GM23338 (cell line): Measurements from ENCODE around the gene RPRD1A. TPM values are rescaled to one million over a fixed set of nuclear protein-coding genes. Genes with fewer than 3 reads are reported as not detected.
A peak's percentile ranks its signal among the peaks of the same experiment; 100 is the strongest.

Experiments used
- ATAC-seq: fragments of 200-7000 bp; cut with Tn5 transposase; 3 replicates; pipeline ENCODE4 v1.9.1; 2020
- DNase-seq: peaks from one replicate; pipeline ENCODE4 v3.0.0-alpha.2; 2015; ENCODE audit warnings: low spot score
- H2AFZ ChIP-seq: fragments of 200-600 bp; sonication (generic); 2 replicates; pipeline ENCODE4 v1.8.0; 2016; ENCODE audit warnings: antibody characterized with exemption, mild to moderate bottlenecking, moderate library complexity
- H3F3A ChIP-seq: fragments of 200-600 bp; sonication (generic); replicated peaks from 2 replicates; pipeline ENCODE4 v1.8.0; 2017; ENCODE audit warnings: antibody characterized with exemption, mixed run types, low read depth
- H3K27ac ChIP-seq: fragments of 200-600 bp; sonication (generic); 2 replicates; pipeline ENCODE4 v1.6.1; 2016; ENCODE audit warnings: low read depth
- H3K27me3 ChIP-seq: fragments of 200-600 bp; sonication (generic); 2 replicates; pipeline ENCODE4 v1.8.0; 2016; ENCODE audit warnings: mild to moderate bottlenecking, mixed run types, moderate library complexity; ENCODE audit not compliant: insufficient read depth
- H3K36me3 ChIP-seq: fragments of 200-600 bp; sonication (generic); 2 replicates; pipeline ENCODE4 v1.8.0; 2016; ENCODE audit warnings: mild to moderate bottlenecking; ENCODE audit not compliant: insufficient read depth
- H3K4me1 ChIP-seq: fragments of 200-600 bp; sonication (generic); 2 replicates; pipeline ENCODE4 v1.8.0; 2016; ENCODE audit warnings: mild to moderate bottlenecking, moderate library complexity; ENCODE audit not compliant: insufficient read depth
- H3K4me2 ChIP-seq: fragments of 200-600 bp; sonication (generic); 2 replicates; pipeline ENCODE4 v1.7.1; 2017; ENCODE audit warnings: mixed run types
- H3K4me3 ChIP-seq: fragments of 200-600 bp; sonication (generic); 2 replicates; pipeline ENCODE4 v1.6.1; 2016; ENCODE audit warnings: mixed run types
- H3K79me2 ChIP-seq: fragments of 200-600 bp; sonication (generic); replicated peaks from 2 replicates; pipeline ENCODE4 v1.8.0; 2017; ENCODE audit warnings: mild to moderate bottlenecking; ENCODE audit not compliant: insufficient read depth
- H3K9me2 ChIP-seq: fragments of 200-600 bp; sonication (generic); 2 replicates; pipeline ENCODE4 v1.8.0; 2017; ENCODE audit not compliant: insufficient read depth
- H4K20me1 ChIP-seq: fragments of 200-600 bp; sonication (generic); replicated peaks from 2 replicates; pipeline ENCODE4 v1.8.0; 2017; ENCODE audit warnings: mild to moderate bottlenecking; ENCODE audit not compliant: insufficient read depth
- H3K27ac Mint-ChIP-seq: 2 replicates; pipeline ENCODE4 v1.8.0; 2020; ENCODE audit warnings: inconsistent platforms, mild to moderate bottlenecking, moderate library complexity, mixed read lengths
- H3K27me3 Mint-ChIP-seq: 3 replicates; pipeline ENCODE4 v1.8.0; 2022; ENCODE audit warnings: low read depth, mild to moderate bottlenecking, moderate library complexity, mixed read lengths, inconsistent platforms; ENCODE audit not compliant: insufficient read depth, poor library complexity
- H3K36me3 Mint-ChIP-seq: 3 replicates; pipeline ENCODE4 v1.8.0; 2021; ENCODE audit warnings: low read depth, mild to moderate bottlenecking, inconsistent platforms, moderate library complexity, mixed read lengths
- H3K4me1 Mint-ChIP-seq: 3 replicates; pipeline ENCODE4 v1.8.0; 2020; ENCODE audit warnings: mild to moderate bottlenecking, inconsistent platforms, mixed read lengths
- H3K4me3 Mint-ChIP-seq: 3 replicates; pipeline ENCODE4 v1.8.0; 2021; ENCODE audit warnings: moderate library complexity, mild to moderate bottlenecking, inconsistent platforms, mixed read lengths
- H3K9me3 Mint-ChIP-seq: 3 replicates; pipeline ENCODE4 v1.8.0; 2020; ENCODE audit warnings: moderate library complexity, mild to moderate bottlenecking, inconsistent platforms, mixed read lengths
- CREB1 ChIP-seq: fragments of 250-450 bp; sonication (Bioruptor Pico); IDR thresholded peaks from 2 replicates; pipeline ENCODE4 v1.5.0; 2020; ENCODE audit warnings: low read depth, mild to moderate bottlenecking, moderate library complexity
- EZH2 ChIP-seq: fragments of 200-600 bp; sonication (generic); IDR thresholded peaks from one replicate; pipeline ENCODE4 v1.8.0; 2017; ENCODE audit warnings: antibody characterized with exemption, mild to moderate bottlenecking, low read depth; ENCODE audit not compliant: unreplicated experiment
- JUNB ChIP-seq: IDR thresholded peaks from one replicate; pipeline ENCODE4 v1.6.1; 2016; ENCODE audit warnings: antibody characterized with exemption; ENCODE audit not compliant: unreplicated experiment
- POLR2AphosphoS5 ChIP-seq: IDR thresholded peaks from 2 replicates; pipeline ENCODE4 v1.6.1; 2016; ENCODE audit warnings: antibody characterized with exemption, low read depth
- STAT1 ChIP-seq: IDR thresholded peaks from one replicate; pipeline ENCODE4 v1.6.1; 2016; ENCODE audit warnings: antibody characterized with exemption; ENCODE audit not compliant: unreplicated experiment
- ZNF331 ChIP-seq: fragments of 250-450 bp; sonication (Bioruptor Pico); IDR thresholded peaks from 2 replicates; pipeline ENCODE4 v1.5.0; 2020; ENCODE audit warnings: low read depth, mild to moderate bottlenecking, moderate library complexity
- polyA plus RNA-seq: library from polyadenylated mRNA; unstranded; fragments of >200 nt; fragmentation: Nextera tagmentation; extraction: Ambion mirVana; gene quantifications from 2 replicates; pipeline ENCODE4 v1.2.1, GENCODE V29; 2016
- total RNA-seq: library from RNA; depleted of rRNA; stranded (reverse); fragments of >200 nt; shearing (Covaris generic); gene quantifications from 2 replicates; pipeline ENCODE4 v1.2.3, GENCODE V29; 2014
- TF ChIP-seq, protein P1 (sequence below), 2 experiments: fragments of 200-600 bp in 1 of 2; sonication (generic) in 1 of 2; conservative IDR thresholded peaks; 2 replicates each; pipeline versions ENCODE4 v1.5.1 to v1.6.1; 2016 to 2017; ENCODE audit warnings: antibody characterized with exemption in 2 of 2, low read depth in 2 of 2, mild to moderate bottlenecking in 2 of 2, moderate library complexity in 1 of 2
- TF ChIP-seq, protein P2 (sequence below): IDR thresholded peaks from one replicate; pipeline ENCODE4 v1.6.1; 2018; ENCODE audit warnings: antibody characterized with exemption; ENCODE audit not compliant: unreplicated experiment
- TF ChIP-seq, protein P3 (sequence below): fragments of 250-450 bp; sonication (Bioruptor Pico); IDR thresholded peaks from 2 replicates; pipeline ENCODE4 v1.5.0; 2020; ENCODE audit warnings: mild to moderate bottlenecking, moderate library complexity
- TF ChIP-seq, protein P4 (sequence below): IDR thresholded peaks from 2 replicates; pipeline ENCODE4 v1.6.1; 2016; ENCODE audit warnings: antibody characterized with exemption

The RPRD1A gene
- total and polyA plus RNA-seq, 2 experiments from 2014 or later, result 67.9 to 157 TPM

DNA sequence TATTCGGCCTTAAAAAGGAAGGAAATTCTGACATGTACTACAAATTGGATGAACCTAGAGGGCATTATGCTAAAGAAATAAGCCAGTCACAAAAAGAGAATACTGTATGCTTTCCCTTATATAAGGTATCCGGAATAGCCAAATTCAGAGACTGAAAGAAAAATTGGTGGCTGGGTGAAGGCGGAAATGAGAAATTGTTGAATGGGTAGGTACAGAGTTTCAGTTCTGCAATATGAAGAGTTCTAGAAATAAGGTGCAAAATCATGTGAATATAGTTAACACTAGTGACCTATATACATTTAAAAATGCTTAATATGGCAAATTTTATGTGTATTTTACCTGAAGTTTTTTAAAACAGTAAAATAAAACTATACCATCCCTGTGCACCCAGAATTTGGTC lies 51.7 kb downstream of the RPRD1A start:
- Mint-ChIP-seq H3K9me3 (no peaks in the 10 kb centered on the region; the same call in 2 of the 3 replicates), H3K36me3 (no peaks in the 10 kb centered on the region; the same call in 2 of the 3 replicates), H3K27ac (0 out of 2 replicates have a peak overlapping the region, but pooled peaks have one; percentile 10), H3K4me3 (no peak overlapping the region), H3K4me1 (peaks cover 9% of the 10 kb centered on the region), H3K27me3 (no peaks in the 10 kb centered on the region)
- no peak for DNase-seq
- H3K4me2 ChIP-seq, result no peak overlapping the region
- TF ChIP-seq, protein P1, sequence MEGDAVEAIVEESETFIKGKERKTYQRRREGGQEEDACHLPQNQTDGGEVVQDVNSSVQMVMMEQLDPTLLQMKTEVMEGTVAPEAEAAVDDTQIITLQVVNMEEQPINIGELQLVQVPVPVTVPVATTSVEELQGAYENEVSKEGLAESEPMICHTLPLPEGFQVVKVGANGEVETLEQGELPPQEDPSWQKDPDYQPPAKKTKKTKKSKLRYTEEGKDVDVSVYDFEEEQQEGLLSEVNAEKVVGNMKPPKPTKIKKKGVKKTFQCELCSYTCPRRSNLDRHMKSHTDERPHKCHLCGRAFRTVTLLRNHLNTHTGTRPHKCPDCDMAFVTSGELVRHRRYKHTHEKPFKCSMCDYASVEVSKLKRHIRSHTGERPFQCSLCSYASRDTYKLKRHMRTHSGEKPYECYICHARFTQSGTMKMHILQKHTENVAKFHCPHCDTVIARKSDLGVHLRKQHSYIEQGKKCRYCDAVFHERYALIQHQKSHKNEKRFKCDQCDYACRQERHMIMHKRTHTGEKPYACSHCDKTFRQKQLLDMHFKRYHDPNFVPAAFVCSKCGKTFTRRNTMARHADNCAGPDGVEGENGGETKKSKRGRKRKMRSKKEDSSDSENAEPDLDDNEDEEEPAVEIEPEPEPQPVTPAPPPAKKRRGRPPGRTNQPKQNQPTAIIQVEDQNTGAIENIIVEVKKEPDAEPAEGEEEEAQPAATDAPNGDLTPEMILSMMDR (conservative IDR thresholded peaks at IDR 0.05; ENCODE audit: low read depth in 2 of 2), result no peak
- TF ChIP-seq, protein P2, sequence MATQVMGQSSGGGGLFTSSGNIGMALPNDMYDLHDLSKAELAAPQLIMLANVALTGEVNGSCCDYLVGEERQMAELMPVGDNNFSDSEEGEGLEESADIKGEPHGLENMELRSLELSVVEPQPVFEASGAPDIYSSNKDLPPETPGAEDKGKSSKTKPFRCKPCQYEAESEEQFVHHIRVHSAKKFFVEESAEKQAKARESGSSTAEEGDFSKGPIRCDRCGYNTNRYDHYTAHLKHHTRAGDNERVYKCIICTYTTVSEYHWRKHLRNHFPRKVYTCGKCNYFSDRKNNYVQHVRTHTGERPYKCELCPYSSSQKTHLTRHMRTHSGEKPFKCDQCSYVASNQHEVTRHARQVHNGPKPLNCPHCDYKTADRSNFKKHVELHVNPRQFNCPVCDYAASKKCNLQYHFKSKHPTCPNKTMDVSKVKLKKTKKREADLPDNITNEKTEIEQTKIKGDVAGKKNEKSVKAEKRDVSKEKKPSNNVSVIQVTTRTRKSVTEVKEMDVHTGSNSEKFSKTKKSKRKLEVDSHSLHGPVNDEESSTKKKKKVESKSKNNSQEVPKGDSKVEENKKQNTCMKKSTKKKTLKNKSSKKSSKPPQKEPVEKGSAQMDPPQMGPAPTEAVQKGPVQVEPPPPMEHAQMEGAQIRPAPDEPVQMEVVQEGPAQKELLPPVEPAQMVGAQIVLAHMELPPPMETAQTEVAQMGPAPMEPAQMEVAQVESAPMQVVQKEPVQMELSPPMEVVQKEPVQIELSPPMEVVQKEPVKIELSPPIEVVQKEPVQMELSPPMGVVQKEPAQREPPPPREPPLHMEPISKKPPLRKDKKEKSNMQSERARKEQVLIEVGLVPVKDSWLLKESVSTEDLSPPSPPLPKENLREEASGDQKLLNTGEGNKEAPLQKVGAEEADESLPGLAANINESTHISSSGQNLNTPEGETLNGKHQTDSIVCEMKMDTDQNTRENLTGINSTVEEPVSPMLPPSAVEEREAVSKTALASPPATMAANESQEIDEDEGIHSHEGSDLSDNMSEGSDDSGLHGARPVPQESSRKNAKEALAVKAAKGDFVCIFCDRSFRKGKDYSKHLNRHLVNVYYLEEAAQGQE, result no peak
- no peaks in the 10 kb centered on the region for H3K36me3 ChIP-seq
- no peaks in the 10 kb centered on the region for H3K27me3 ChIP-seq
- H4K20me1 ChIP-seq, result no peaks in the 10 kb centered on the region
- no peak overlapping the region for H3K27ac ChIP-seq
- no peak for ATAC-seq
- H3K4me3 ChIP-seq, result no peak overlapping the region
- H2AFZ ChIP-seq, result no peak overlapping the region
- no peaks in the 10 kb centered on the region for H3F3A ChIP-seq
- H3K9me2 ChIP-seq, result no peaks in the 10 kb centered on the region
- H3K4me1 ChIP-seq, result no peaks in the 10 kb centered on the region
- H3K79me2 ChIP-seq, result no peaks in the 10 kb centered on the region

DNA sequence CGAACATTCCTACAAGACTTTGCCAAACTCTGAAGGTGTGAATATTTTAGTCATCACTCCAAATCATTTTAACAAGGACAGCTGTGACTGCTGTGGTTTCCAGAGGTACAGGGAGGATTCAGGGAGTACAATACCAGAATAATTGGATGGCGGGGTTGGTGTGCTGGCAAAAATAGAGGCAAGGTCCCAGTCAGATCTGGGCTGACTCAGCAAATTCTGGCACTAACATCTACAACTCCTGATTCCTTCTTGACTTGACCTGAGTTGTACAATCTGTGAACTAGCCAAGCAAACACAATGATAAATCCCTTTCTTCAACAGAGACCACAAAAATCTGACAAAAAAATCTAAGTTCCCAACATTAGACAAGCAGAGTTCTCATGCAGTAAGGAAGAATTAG lies 54.5 kb downstream of the RPRD1A start:
- Histone ChIP-seq H3F3A (no peaks in the 10 kb centered on the region), H4K20me1 (no peaks in the 10 kb centered on the region; the same call in 1 of the 2 replicates), H3K27me3 (no peaks in the 10 kb centered on the region), H2AFZ (no peak overlapping the region), H3K4me3 (no peak overlapping the region), H3K4me2 (no peak overlapping the region), H3K9me2 (no peaks in the 10 kb centered on the region), H3K27ac (no peak overlapping the region), H3K79me2 (no peaks in the 10 kb centered on the region), H3K36me3 (no peaks in the 10 kb centered on the region), H3K4me1 (no peaks in the 10 kb centered on the region)
- H3K27me3 Mint-ChIP-seq, result no peaks in the 10 kb centered on the region
- DNase-seq, result no peak
- no peaks in the 10 kb centered on the region; the same call in 2 of the 3 replicates for H3K9me3 Mint-ChIP-seq
- no peaks in the 10 kb centered on the region for H3K36me3 Mint-ChIP-seq
- H3K4me3 Mint-ChIP-seq, result no peak overlapping the region
- H3K4me1 Mint-ChIP-seq, result peaks cover 9% of the 10 kb centered on the region; the same call in 2 of the 3 replicates
- no peak for ATAC-seq
- H3K27ac Mint-ChIP-seq, result peak overlapping the region; percentile 82
- no peak for TF ChIP-seq ZNF331 (CRISPR knock-in tag)
- TF ChIP-seq, protein P3, sequence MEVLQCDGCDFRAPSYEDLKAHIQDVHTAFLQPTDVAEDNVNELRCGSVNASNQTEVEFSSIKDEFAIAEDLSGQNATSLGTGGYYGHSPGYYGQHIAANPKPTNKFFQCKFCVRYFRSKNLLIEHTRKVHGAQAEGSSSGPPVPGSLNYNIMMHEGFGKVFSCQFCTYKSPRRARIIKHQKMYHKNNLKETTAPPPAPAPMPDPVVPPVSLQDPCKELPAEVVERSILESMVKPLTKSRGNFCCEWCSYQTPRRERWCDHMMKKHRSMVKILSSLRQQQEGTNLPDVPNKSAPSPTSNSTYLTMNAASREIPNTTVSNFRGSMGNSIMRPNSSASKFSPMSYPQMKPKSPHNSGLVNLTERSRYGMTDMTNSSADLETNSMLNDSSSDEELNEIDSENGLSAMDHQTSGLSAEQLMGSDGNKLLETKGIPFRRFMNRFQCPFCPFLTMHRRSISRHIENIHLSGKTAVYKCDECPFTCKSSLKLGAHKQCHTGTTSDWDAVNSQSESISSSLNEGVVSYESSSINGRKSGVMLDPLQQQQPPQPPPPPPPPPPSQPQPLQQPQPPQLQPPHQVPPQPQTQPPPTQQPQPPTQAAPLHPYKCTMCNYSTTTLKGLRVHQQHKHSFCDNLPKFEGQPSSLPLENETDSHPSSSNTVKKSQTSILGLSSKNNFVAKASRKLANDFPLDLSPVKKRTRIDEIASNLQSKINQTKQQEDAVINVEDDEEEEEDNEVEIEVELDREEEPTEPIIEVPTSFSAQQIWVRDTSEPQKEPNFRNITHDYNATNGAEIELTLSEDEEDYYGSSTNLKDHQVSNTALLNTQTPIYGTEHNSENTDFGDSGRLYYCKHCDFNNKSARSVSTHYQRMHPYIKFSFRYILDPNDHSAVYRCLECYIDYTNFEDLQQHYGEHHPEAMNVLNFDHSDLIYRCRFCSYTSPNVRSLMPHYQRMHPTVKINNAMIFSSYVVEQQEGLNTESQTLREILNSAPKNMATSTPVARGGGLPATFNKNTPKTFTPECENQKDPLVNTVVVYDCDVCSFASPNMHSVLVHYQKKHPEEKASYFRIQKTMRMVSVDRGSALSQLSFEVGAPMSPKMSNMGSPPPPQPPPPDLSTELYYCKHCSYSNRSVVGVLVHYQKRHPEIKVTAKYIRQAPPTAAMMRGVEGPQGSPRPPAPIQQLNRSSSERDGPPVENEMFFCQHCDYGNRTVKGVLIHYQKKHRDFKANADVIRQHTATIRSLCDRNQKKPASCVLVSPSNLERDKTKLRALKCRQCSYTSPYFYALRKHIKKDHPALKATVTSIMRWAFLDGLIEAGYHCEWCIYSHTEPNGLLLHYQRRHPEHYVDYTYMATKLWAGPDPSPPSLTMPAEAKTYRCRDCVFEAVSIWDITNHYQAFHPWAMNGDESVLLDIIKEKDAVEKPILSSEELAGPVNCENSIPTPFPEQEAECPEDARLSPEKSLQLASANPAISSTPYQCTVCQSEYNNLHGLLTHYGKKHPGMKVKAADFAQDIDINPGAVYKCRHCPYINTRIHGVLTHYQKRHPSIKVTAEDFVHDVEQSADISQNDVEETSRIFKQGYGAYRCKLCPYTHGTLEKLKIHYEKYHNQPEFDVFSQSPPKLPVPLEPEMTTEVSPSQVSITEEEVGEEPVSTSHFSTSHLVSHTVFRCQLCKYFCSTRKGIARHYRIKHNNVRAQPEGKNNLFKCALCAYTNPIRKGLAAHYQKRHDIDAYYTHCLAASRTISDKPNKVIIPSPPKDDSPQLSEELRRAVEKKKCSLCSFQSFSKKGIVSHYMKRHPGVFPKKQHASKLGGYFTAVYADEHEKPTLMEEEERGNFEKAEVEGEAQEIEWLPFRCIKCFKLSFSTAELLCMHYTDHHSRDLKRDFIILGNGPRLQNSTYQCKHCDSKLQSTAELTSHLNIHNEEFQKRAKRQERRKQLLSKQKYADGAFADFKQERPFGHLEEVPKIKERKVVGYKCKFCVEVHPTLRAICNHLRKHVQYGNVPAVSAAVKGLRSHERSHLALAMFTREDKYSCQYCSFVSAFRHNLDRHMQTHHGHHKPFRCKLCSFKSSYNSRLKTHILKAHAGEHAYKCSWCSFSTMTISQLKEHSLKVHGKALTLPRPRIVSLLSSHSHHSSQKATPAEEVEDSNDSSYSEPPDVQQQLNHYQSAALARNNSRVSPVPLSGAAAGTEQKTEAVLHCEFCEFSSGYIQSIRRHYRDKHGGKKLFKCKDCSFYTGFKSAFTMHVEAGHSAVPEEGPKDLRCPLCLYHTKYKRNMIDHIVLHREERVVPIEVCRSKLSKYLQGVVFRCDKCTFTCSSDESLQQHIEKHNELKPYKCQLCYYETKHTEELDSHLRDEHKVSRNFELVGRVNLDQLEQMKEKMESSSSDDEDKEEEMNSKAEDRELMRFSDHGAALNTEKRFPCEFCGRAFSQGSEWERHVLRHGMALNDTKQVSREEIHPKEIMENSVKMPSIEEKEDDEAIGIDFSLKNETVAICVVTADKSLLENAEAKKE (CRISPR knock-in tag), result no peak
- TF ChIP-seq EZH2, result no peak
- TF ChIP-seq STAT1, result no peak
- no peak for TF ChIP-seq POLR2AphosphoS5
- TF ChIP-seq, protein P4, sequence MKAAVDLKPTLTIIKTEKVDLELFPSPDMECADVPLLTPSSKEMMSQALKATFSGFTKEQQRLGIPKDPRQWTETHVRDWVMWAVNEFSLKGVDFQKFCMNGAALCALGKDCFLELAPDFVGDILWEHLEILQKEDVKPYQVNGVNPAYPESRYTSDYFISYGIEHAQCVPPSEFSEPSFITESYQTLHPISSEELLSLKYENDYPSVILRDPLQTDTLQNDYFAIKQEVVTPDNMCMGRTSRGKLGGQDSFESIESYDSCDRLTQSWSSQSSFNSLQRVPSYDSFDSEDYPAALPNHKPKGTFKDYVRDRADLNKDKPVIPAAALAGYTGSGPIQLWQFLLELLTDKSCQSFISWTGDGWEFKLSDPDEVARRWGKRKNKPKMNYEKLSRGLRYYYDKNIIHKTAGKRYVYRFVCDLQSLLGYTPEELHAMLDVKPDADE, result no peak
- TF ChIP-seq JUNB, result no peak
- TF ChIP-seq CREB1 (CRISPR knock-in tag), result no peak
